GM12891 (cell line): ENCODE results near the gene MGMT.

Experiments
- DNase-seq: peaks from one replicate; pipeline ENCODE4 v3.0.0; 2011; ENCODE audit warnings: low spot score; ENCODE audit not compliant: insufficient read length
- FAIRE-seq: peaks from 2 replicates; lab custom pipeline; 2011; peaks lifted over from hg19 to GRCh38; lab: Jason Lieb, UNC
- PAX5 ChIP-seq: IDR thresholded peaks from 2 replicates; pipeline ENCODE4 v1.6.1; 2011; ENCODE audit warnings: low read length, moderate library complexity, mild to moderate bottlenecking; ENCODE audit not compliant: insufficient read depth, severe bottlenecking
- POLR2A ChIP-seq: IDR thresholded peaks from 2 replicates; pipeline ENCODE4 v1.6.1; 2011; ENCODE audit warnings: low read depth, low read length, control low read depth
- POLR2AphosphoS5 ChIP-seq: IDR thresholded peaks from 2 replicates; pipeline ENCODE4 v1.6.1; 2011; ENCODE audit warnings: low read depth, low read length, control low read depth
- POU2F2 ChIP-seq: IDR thresholded peaks from 2 replicates; pipeline ENCODE4 v1.6.1; 2011; ENCODE audit warnings: low read depth, mild to moderate bottlenecking, control low read depth, low read length, moderate library complexity
- SPI1 ChIP-seq: IDR thresholded peaks from 2 replicates; pipeline ENCODE4 v1.6.1; 2011; ENCODE audit warnings: low read depth, low read length, control low read depth
- TAF1 ChIP-seq: IDR thresholded peaks from 2 replicates; pipeline ENCODE4 v1.6.1; 2011; ENCODE audit warnings: low read depth, low read length, control low read depth

Gene MGMT

DNA sequence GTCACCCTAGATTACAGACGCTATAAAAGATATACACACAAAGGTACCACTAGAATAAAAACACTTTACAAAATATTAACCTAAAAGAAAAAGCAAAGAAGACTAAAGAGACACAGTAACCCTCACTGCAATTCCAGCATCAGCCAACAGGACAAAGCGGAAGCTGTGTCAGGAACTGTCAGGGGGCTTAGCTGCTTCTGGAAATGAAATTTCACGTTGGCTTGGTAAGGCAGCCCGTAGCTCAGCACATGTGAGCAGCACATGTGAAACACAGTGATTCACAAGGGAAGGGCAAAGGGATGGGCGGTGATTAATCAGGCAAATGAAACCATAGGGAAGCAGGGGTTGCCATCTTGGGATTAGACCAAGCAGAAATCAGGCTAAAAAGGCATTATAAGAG, 195.4 kb downstream of the MGMT start:
- DNase-seq, result no peak
- TF ChIP-seq POU2F2 (no peak), SPI1 (no peak), PAX5 (no peak)
- no peak for FAIRE-seq

DNA sequence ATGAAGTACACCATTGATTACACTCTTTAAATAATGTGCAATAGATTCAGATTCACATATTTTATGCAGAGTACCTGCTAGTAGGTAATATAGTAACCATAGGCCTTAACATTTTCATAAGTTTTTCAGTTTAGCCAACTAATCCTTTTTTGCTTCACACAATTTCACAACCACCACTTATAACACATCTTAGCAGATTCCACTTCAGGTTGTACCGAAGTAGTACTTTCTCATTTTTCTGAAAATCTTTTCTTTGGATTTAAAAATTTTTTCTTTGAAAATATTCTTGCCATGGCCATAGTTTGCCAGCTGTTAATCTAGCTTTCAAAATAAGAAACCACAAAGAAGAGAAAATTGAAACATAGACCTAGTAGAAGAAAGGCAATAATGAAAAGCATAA, 203.1 kb downstream of the MGMT start:
- TF ChIP-seq TAF1 (no peak), POLR2AphosphoS5 (no peak), PAX5 (no peak), SPI1 (no peak), POLR2A (no peak), POU2F2 (no peak)
- FAIRE-seq (no peak), DNase-seq (no peak)

DNA sequence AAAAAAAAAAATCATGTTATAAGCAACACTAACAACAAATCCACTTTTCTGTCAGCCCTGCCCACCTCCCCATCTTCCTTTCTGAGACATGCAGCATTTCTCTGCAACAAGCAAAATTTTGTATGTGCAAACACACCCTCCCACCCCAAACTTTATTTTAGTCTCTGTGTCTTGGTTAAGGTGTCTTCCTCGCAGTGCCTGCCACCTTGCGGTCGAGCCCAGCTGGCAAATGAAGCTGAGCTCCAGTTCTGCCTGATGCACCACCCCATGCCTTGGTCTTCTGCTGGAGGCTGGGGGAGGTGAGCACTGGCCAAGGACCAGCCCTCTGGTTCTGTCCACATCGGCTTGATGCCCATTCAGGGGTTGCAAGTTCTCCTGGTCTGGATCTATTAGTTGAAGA, 206.3 kb downstream of the MGMT start:
- DNase-seq (no peak), FAIRE-seq (no peak)
- TF ChIP-seq PAX5, result no peak
- no peak for TF ChIP-seq POLR2A
- no peak for TF ChIP-seq SPI1
- no peak for TF ChIP-seq TAF1
- TF ChIP-seq POLR2AphosphoS5, result no peak
- TF ChIP-seq POU2F2, result no peak

DNA sequence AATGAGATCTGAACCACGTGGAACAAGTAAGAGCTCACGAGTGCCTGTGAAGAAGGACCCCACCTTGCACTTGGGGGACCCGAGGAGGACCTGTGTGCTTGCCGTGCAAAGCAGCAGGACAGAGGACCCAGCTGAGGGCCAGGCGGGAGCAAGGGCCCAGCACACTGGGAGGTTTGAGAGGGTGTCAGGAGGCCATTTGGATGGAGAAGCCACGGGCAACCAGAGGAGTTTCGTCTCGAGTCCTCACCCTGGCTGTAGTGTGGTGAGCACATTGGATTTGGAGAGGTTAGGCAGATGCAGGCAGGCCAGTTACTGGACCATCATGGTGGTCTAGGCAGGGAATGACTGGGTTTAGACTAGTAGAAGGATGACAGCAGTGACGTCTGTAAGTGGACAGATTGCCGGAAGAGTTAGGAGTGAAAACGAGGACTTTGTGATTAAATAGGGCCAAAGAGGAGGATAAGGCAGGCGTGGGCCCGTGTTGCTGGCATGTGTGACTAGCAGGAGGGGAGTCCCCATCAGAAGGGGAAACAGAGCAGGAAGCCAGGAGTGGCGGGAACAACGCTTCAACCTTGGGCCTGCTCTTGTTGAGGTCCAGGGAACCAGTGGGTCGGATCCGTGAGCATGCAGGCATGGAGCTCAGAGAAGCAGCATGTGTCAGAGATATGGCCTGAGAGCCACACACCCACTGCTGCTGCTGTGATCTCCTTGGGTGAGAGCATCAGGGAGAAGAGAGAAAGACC, 208.2 kb downstream of the MGMT start:
- TF ChIP-seq POU2F2 (no peak), POLR2AphosphoS5 (no peak), TAF1 (no peak), PAX5 (no peak), POLR2A (no peak), SPI1 (no peak)
- no peak for FAIRE-seq
- DNase-seq, result no peak

DNA sequence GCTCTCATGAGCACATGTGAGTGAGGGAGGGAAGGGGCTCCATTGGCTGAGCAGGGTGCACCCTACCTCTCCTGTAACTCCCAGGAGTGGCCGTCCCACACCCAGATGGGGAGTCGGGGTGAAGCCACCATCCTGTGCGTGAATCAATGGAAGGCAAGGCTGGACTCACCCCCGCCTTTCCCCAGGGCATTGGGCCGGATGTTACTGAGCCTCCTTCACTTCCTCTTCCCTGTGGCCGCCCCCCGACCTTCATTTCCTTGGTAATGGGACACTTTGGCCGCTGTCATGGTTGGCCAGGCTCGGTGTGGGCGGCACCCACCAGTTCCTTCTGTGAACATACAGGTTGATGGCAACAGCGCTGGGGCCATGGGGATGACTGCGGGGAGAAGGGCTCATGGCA, 209.0 kb downstream of the MGMT start:
- DNase-seq, result no peak
- no peak for FAIRE-seq
- TF ChIP-seq TAF1 (no peak), PAX5 (no peak), POU2F2 (no peak)

DNA sequence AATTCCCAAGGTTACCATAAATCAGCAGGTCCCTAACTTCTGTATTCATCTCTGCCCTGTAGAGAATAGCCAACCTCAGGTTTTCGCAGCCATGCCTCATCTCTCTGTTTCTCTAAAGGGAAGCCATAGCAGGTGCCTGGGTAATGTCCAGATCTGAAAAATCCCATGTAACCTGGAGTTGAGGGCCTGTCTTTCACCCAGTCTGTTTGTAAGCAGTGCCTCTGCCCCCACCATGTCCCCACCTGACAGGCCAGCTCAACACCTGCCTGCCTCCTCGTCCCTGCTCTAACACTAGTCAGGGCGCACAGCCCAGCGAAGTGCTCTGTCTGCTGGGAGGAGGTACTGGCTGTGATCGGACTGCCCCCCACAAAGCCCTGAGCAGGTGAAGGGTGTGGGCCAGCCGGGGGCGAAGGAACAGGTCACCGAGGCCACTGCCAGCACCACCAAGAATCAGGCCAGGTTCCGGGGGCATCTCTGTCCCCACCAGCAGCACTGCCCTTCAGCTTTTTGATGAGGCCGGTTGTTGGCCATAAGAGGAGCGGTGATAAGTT, 210.4 kb downstream of the MGMT start:
- TF ChIP-seq POLR2A (no peak), SPI1 (no peak), TAF1 (no peak), POU2F2 (no peak)
- FAIRE-seq (no peak), DNase-seq (no peak)

DNA sequence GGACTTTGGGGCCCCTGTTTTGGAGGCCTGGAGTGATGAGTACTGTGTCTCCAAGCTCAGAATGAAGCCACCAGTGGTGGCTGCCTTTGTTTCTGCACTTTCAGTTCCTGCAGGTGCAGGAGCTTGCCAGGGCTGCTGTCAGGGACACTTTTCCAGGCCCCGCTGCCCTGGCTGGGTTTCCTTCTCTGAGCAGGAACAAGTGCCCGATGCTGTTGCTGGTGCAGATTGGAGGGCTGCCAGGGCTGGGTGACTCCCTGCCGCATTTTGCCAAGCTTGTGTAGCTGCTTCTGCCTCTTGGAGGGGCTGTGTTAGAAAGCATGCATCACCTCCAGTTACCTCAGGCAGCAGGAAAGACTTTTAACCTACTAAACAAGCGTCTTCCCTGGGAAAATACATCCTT, 211.1 kb downstream of the MGMT start:
- DNase-seq, result no peak
- FAIRE-seq, result no peak
- TF ChIP-seq TAF1 (no peak), SPI1 (no peak)

DNA sequence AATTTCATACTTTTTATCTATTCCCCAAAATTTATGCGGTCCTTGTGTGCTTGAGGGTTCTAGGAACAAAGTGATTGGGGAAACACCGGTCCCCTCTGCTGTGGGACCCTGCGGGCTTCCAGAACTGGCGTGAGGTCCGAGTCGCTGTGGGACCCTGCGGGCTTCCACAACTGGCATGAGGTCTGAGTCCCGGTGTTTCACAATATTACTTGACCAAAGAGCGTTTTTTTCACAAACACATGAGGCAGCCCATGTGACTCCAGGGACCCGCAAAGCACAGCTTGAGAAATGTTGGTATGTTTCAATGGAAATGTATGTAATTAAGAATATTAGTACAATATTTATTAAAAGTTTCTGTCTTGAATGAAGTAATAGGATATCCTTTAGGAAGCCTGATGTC, 212.2 kb downstream of the MGMT start:
- no peak for DNase-seq
- no peak for TF ChIP-seq POU2F2
- no peak for FAIRE-seq

DNA sequence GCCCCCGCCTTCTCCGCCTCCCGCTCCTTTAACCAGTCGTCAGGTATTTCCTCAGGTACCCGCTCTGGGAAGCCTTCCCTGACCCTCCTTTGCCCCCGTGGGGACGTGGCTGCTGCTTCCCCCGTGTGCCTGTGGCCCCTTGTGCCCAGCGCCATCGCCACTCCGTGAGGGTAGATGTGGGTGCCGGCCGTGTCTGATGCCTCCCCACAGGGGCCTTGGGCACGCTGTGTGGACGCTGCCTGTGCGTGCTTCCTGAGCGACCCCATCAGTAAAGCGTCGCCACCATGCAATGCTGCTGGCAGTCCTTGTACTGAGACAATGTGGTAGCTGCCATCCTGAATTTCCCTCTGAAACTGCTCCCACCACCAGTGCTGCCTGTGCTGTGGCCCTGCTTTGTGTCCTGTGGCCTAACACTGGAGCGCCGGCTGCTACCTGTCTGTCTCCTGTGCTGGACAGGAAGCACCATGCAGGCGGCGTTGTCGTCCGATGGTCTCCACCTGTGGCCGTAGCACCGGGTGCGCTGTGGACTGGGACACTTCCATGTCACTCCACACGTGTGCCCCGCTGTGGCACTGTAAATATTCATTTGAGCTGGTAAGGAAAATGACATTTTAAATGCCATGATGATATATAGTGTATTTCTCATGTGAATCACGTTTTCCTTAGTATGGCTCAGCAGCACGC, 213.8 kb downstream of the MGMT start:
- FAIRE-seq, result no peak
- TF ChIP-seq POLR2A (no peak), TAF1 (no peak), POLR2AphosphoS5 (no peak), SPI1 (no peak), POU2F2 (no peak), PAX5 (no peak)
- DNase-seq, result no peak

DNA sequence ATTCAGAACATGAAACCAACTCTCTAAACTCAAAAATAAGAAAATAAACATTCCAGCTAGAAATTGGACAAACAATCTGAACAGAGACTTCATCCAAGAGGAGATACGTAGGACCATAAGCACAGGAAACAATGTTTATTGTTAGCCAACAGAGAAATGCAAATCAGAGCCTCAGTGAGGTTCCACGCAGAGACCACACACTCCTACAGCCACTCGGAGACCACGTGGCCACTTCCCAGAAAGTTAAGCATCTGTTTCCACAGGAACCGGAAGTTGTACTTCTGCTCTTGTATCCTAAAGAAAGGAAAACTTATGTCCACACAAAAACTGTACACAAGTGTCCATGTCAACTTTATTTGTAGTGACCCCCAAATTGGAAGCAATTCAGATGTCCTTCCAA, 214.8 kb downstream of the MGMT start:
- TF ChIP-seq SPI1 (no peak), POLR2A (no peak), PAX5 (no peak), POLR2AphosphoS5 (no peak), TAF1 (no peak)
- no peak for FAIRE-seq
- DNase-seq, result no peak

DNA sequence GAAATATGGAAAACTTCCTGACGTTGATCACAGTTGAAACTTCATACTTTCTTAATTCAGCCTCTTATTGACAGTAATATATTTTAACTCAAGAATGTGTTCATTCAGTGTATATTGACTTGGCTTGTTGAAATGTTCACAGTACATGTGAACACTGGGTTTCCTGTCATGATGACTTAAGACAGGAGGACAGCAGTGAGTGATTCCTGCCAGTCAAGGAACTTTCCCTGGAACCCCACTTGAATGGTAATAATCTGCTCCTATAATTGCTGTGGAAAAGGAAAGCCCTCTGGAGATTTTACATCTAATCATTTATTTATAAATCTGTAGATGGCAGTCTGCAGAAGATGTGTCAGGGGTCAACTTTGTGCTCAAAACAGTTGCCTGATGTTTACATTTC, 216.5 kb downstream of the MGMT start:
- DNase-seq (no peak), FAIRE-seq (no peak)
- TF ChIP-seq SPI1, result no peak
- TF ChIP-seq POLR2A, result no peak
- no peak for TF ChIP-seq PAX5
- TF ChIP-seq TAF1, result no peak
